Posterior vena cava (tissue), 2 donors: Measurements from ENCODE around the gene PLA2G2D. TPM values are rescaled to one million over a fixed set of nuclear protein-coding genes. Genes with fewer than 3 reads are reported as not detected.

ENCODE experiments used
- DNase-seq: peaks from one replicate; pipeline ENCODE4 v3.0.0-alpha.2; 2020; ENCODE audit warnings: low spot score
- intact Hi-C, 2 donors: fragments of 100-400 bp; cut with DNase I; formaldehyde crosslinking; loops; one replicate each; pipeline versions ENCODE4 v1.14.1 to v1.14.2; 2022 to 2023
- long read RNA-seq, 2 donors: library from polyadenylated mRNA; unstranded; transcript quantifications; one replicate each; pipeline ENCODE4 v2.0.0, GENCODE V29; 2020 to 2021
- total RNA-seq, 2 donors: library from RNA; stranded (reverse); fragmentation: NEBNext Ultra II Directional; extraction: Animal tissue kit (Norgen Biotek cat#: 25700); gene quantifications; one replicate each; pipeline ENCODE4 v1.2.1, GENCODE V29; 2021
- donor health status: DM: yes; HTN: yes; CAD: no.
- donor health status: DM: yes; HTN: yes; CAD: no.

Gene PLA2G2D, protein sequence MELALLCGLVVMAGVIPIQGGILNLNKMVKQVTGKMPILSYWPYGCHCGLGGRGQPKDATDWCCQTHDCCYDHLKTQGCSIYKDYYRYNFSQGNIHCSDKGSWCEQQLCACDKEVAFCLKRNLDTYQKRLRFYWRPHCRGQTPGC
- total RNA-seq = not detected
- long read RNA-seq, donor 1 = 0 reads
- long read RNA-seq, donor 2 = 0 reads

DNA sequence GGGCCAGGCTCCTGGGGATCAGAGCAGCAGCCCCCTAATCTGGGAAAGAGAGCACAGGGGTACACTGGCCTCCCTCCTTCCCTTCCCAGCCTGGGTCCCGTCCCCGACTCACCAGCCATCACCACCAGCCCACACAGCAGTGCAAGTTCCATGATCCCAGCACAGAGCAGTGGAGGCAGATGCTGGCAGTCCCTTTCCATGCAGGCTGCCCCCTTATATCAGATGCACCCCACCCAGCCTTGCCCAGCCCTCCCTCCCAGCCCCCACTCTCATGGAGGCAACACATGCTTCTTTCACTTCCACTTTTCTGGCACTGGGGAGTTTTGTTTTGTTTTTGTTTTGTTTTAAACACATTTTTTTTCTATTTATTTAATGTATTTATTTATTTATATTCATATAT is at the start of gene PLA2G2D:
Gene PLA2G2D (minus strand): TSS at position 190 of the 400 bp plus-strand sequence. CDS start 38 bp downstream, at position 152.
- no peak for DNase-seq
- intact Hi-C loops = no loop called here

GRCh38 chr1:20168564-20169491 is 49.5 kb upstream of the PLA2G2D start:
- DNase-seq = peak; percentile 17
- intact Hi-C loops = no loop called here

DNA sequence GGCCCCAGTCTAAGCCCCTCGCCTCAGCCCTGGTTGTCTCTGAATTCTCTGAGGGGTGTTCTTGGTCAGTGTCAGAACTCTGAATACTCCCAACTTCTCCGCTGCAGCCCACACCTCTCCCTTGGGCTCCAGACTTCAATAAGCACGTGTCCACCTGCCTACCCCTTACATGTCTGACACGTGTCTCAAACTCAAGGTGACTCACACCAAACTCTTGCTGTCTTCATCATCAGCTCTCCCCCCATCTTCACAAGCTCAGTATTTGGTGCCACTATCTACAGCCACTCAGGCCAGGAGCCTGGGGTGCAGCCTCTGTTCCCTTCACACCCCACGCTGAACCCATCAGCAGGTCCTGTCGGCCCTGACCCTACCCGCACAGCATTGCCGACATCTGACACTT is 47.8 kb upstream of the PLA2G2D start:
- intact Hi-C loops = no loop called here
- DNase-seq = no peak

DNA sequence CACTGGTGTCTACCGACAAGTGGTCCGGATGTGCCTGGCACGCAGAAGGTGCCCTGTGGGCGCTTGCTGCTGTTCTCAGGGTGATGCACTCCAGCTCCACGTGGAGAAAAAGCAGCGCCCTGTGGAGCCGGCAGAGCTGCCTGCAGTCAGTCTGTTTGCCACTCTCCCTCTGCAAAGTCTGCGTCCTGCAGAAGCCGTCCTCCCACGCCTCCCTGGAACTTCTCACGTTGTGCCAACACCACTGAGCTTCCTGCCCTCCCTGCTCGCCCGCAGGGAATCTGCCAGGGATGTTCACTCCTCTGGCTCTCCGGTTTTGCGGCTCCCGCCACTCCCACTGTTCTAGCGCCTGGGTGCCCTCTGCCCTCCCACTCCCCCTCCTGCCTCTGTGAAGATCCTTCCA is 46.7 kb upstream of the PLA2G2D start:
- DNase-seq = no peak
- intact Hi-C loops = no loop called here

DNA sequence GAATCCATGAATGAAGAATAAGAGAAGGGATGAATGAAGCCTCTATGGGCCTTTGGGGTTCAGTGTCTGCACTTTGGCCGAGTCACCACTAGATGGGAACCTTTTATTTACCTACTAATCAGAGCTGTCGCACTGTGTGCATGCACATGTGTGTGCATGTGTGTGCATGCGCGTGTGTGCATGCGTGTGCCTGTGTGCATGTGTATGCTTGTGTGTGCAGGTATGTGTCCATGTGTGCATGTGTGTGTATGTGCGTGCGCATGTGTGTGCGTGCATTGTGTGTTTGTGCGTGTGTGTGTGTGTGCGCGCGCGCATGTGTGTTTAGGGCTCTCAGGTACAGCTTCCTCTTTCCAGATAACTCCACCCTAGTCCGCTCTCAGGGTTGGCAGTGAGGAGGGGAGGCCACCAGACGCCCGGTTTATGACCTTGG is 46.2 kb upstream of the PLA2G2D start:
- no peak for DNase-seq
- intact Hi-C loops = no loop called here

GRCh38 chr1:20164694-20165202 is 45.4 kb upstream of the PLA2G2D start:
- intact Hi-C loops = no loop called here
- peak; percentile 87 for DNase-seq

DNA sequence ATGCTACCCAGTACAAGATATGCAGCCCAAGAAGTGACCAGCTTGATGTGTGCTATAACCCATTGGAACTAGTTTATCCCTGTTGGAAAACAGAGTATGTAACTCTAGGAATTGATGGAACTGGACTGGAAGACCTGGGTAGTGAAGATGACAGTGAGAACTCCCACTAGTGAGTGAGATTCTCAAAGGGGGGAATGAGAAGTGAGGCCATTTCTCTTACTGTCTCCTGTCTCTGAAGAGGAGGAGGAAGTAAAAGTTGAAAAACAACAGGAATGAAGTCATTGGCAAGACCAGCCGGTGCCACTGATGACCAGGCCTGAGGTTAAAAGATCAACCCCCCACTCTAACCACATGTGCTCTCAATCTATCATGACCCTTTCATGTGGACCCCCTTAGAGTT is 40.7 kb upstream of the PLA2G2D start:
- intact Hi-C loops = no loop called here
- no peak for DNase-seq

DNA sequence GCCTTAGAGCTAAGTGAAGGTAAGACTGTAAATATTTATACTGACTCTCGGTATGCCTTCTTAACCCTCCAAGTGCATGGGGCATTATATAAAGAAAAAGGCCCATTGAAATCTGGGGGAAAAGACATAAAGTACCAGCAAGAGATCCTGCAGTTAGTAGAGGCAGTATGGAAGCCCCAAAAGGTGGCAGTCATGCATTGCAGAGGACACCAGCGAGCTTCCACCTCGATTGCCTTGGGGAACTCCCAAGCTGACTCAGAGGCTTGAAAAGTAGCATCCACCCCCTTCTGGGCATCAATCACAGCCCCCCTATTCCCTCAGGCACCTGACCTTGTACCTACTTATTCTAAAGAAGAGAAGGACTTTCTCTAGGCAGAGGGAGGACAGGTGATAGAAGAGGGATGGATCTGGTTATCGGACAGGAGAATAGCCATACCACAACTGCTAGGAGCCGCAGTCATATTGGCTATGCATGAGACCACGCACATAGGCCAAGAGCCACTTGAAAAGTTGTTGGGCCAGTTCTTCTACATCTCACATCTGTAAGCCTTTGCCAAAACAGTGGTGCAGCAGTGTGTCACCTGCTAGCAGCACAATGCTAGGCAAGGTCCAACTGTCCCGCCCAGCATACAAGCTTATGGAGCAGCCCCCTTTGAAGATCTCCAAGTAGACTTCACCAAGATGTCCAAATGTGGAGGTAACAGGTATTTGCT is 39.2 kb upstream of the PLA2G2D start:
- intact Hi-C loops = no loop called here
- peak; percentile 46 for DNase-seq

- peak; percentile 76 for DNase-seq
- intact Hi-C loops = loop anchor here (5.0 kb wide), 2 partner anchors 177 to 232 kb away; partner anchors contain the start of genes PLA2G2A (in 1 of the 2) and PLA2G2E (in 1 of the 2)
These were observed 35.0 kb upstream of the PLA2G2D start for GRCh38 chr1:20154301-20154831.

DNA sequence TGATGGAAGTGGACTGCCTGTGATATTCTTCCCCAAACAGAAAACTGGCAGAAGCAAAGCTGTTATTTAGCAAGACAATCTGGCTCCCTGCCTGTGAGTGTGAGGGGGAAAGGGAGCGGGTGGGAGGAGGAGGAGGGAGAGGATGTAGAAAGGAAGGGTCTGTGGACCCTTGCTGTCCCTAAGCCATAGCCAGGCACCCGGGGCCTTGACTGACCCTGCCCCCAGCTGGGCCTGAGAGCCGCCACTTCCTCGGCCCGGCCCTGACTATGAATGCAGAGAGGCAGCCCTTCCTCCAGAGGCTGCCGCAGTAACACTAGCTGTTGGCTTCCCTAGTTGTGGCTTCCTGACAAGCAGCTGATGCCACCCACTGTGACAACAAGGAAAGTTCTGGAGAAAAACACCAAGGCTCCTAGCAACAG is 33.7 kb upstream of the PLA2G2D start:
- intact Hi-C loops = loop anchor here (2.0 to 5.0 kb wide), 3 partner anchors 176 to 234 kb away; partner anchors contain the start of genes PLA2G2A (in 1 of the 2) and PLA2G2E (in 1 of the 2)
- DNase-seq = peak; percentile 87

DNA sequence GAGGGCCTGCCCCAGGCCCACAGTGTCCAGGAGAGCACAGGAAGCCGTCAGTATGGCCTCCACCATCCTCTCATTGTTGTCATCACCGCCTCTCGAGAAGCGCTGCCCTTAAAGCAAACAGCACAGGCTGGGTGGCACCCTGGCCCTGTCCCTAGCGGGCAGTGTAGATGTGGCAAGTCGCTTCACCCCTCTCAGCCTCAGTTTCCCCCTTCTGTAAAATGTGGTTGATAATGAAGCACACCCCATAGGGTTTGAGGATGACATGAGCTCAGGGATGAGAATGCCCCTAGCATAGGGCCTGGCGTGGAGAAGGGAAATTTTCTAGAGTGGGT is 33.2 kb upstream of the PLA2G2D start:
- DNase-seq = no peak

DNA sequence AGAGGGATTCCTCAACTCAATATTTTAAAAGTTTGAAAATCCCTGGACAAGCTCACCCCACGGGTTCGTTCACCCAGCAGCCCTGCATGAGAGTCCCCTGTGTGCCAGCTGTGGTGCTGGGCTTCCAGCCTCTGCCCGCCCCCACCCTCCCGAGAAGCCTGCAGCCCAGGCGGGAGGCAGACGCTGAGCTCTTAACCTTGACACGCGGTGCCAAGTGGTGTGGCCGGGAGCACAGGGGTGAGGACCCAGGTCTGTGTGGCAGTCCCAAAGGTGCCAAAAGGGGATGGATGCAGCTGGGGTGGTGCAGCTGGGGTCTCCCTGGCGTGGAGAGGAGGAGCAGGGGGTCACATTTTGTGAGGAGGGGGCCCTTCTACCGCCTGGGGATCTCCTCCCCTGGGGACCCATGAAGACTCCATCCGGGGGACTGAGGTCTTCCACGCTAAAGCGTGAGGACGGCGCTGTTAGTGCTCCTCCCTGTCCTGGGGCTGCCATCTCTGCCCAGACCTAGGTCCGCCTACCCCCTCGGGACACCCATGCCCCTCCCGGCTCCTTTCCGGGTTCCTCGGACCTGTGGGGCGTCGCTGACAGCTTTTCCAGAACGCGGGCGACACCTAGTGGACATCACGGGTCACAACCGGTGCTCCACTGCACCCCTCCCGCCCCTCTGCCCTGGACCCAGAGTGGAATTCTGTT is 32.7 kb upstream of the PLA2G2D start:
- intact Hi-C loops = loop anchor here (2.0 to 5.0 kb wide), 3 partner anchors 175 to 233 kb away; partner anchors contain the start of genes PLA2G2A (in 1 of the 2) and PLA2G2E (in 1 of the 2)
- DNase-seq = peak; percentile 96

More for the DNA sequence above, 33.2 kb upstream of the PLA2G2D start:
- intact Hi-C loops = loop anchor here (2.0 to 5.0 kb wide), 3 partner anchors 175 to 234 kb away; partner anchors contain the start of genes PLA2G2A (in 1 of the 2) and PLA2G2E (in 1 of the 2)

GRCh38 chr1:20150969-20151368 is 31.6 kb upstream of the PLA2G2D start:
- DNase-seq = peak; percentile 49
- intact Hi-C loops = loop anchor here (5.0 kb wide), 2 partner anchors 174 to 229 kb away; partner anchors contain the start of genes PLA2G2A (in 1 of the 2) and PLA2G2E (in 1 of the 2)

GRCh38 chr1:20150326-20150705 is 31.0 kb upstream of the PLA2G2D start:
- intact Hi-C loops = loop anchor here (5.0 kb wide), 2 partner anchors 173 to 228 kb away; partner anchors contain the start of genes PLA2G2A (in 1 of the 2) and PLA2G2E (in 1 of the 2)
- no peak for DNase-seq

DNA sequence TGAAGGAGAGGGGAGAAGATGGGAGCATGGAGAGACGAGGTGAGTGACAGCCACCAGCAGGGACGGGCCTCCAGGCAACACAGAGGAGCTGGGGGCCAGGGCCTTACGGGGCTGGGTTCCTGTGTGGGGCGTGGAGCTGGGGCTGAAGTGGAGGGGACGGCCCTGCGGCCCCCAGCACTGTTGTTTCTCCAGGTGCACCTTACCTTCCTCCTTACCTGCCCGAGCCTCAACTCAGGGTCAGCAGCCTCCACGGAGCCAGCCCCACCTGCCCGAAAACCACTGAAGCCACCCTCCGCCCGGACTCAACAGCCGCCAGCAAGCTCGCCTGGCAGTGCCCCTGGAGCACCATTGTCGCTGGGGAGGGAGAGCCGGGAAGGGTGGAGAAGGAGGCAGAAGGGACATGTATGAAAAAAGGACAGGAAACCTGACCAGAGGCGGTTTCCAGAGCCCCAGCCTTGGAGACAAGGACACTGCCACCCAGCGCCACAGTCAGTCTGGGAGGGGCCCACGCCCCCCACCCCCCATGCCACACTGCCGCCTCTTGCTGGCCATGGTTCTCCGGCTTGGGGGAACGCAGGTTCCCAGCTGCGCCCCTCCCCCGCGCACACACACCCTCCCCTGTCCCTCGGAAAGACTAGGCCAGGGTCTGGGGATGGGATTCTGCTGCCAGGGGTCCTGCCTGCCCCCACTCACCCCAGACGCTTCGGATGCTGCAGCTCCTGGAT is 30.4 kb upstream of the PLA2G2D start:
- intact Hi-C loops = loop anchor here (5.0 kb wide), 2 partner anchors 172 to 227 kb away; partner anchors contain the start of genes PLA2G2A (in 1 of the 2) and PLA2G2E (in 1 of the 2)
- DNase-seq = peak; percentile 66

DNA sequence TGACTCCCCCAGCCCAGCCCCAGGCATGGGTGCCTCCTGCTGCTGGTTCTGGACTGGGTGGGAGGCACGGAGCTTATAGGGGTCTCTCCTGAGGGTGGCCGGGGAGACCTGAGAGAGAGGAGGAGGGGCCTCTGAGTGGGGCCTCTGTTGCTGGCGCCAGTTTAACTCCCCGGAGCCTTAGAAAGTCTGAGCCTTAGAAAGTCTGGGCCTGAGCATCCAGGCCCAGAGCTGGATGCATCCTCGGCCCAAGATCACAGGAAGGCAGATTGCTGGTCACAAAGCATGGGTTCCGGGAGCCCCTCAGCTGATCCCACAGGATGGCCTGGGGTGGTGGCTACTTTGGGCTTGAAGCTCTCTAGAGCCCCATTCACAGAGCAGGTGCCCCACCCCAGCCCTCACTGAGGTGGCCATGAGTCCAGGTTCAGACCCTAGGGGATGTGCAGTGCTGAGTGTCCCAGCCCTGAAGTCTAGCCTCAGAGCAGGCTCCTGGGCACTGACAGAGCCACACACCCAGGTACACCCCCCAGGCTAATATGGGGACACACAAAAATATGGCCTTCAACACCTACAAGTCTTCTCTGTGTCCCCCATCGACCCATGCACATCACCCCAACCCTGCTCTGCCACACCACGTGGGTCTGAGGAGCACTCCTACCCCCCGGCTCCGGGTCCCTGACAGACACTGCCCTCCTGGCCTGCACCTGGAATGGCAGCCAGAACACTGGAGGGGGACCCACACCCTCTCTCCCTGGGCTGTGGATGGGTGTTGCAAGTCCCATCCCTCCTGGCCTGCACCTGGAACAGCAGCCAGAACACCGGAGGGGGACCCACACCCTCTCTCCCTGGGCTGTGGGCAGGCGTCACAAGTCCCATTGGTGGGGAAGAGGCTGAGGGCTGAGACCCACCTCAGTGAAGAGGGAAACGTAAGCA is 29.5 kb upstream of the PLA2G2D start:
- peak; percentile 66 for DNase-seq
- intact Hi-C loops = no loop called here
